Activated CD8-positive, alpha-beta memory T cell treated with anti-CD3 and anti-CD28 coated beads for 36 hours (primary cell): ENCODE results near the gene PRRC1. TPM values are rescaled to one million over a fixed set of nuclear protein-coding genes. Genes with fewer than 3 reads are reported as not detected.

Experiments
- CTCF ChIA-PET: fragments of 350-600 bp; sonication (Branson Sonifier 250); formaldehyde crosslinking; loops from one replicate; lab custom pipeline; 2021; ENCODE audit warnings: antibody characterized with exemption; lab: Charles Lee
- POLR2A ChIA-PET: fragments of 350-600 bp; sonication (Branson Sonifier 250); formaldehyde crosslinking; loops from one replicate; lab custom pipeline; 2021; ENCODE audit warnings: antibody characterized with exemption; lab: Charles Lee
- total RNA-seq, 2 experiments: library from RNA; stranded (reverse); gene quantifications; one replicate each; pipeline ENCODE4 v1.2.3, GENCODE V29; 2021

PRRC1 gene
- total RNA-seq, result 10 to 100 TPM; 37.4 to 39.2 TPM

DNA sequence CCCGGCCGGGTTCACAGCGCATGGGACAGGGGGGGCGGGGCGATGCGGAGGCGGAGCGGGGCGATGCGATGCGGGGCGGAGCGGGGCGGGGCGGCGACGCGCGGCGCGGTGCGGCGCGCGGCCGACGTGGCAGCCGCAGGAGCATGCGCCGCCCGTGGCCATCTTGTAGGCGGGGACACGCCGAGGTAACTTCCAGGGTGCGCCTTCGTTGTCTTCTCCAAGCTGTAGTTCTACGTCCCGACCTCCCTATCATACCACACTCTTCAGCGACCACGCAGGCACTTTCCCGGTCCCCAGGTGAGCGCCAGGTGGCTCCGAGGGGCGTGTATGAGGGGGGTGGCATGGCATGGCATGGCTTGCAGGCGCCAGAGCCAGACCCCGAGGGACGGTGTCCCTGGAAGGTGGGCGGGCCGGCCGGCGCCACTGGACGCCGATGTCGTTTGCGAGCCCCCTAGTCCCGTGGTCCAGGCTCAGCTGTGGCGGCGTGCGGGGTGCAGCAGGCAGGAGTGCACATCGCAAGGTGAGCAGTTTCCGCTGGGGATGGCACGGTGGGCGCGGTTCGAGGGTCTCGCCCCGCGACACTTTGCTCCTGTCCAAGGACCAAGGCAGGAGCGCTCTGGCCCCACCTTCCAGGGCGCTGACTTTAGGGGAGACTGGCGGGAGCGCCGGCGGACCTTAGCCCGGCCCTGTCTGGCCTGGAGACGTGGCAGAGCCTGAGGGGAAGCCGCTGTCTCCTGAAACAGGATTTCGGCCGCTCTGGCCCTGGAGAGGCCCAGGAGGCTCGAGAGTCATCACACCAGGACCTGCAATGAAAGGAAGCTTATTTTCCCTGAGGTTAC is at the start of gene PRRC1:
PRRC1 (plus strand) TSS at position 161 of the 839 bp plus-strand sequence. CDS start 5,840 bp downstream, outside the sequence.
- CTCF ChIA-PET, result no interaction called here
- POLR2A ChIA-PET, result no interaction called here

DNA sequence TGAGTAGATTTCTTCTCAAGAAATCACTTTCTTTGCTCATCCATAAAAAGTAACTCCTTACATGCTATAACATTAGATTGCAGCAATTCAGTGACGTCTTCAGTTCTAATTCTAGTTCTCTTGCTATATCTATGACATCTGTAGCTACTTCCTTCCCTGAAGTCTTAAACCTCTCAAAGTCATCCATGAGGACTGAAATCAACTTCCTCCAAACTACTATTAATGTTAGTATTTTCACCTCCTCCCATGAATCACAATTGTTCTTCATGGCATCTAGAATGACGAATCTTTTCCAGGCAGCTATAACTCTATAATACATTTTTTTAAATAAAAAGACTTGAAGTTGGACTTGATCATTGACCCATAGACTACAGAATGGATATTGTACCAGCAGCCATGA is 46.2 kb upstream of the PRRC1 start:
- ChIA-PET CTCF (no interaction called here), POLR2A (no interaction called here)

DNA sequence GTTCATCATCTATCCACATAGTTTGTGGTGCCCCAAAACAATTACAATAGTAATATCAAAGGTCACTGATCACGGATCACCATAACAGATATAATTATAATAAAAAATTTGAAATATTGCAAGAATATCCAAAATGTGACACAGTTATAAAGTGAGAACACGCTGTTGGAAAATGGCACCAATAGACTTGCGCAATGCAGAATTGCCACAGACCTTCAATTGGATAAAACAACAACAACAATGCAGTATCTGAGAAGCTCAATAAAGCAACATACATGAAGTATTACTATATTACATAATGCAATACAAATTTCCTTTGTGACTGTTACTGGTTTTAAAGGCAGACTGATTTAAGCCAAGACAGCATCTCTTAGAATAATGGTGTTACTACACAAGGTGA is 44.7 kb upstream of the PRRC1 start:
- POLR2A ChIA-PET, result no interaction called here
- CTCF ChIA-PET, result no interaction called here

DNA sequence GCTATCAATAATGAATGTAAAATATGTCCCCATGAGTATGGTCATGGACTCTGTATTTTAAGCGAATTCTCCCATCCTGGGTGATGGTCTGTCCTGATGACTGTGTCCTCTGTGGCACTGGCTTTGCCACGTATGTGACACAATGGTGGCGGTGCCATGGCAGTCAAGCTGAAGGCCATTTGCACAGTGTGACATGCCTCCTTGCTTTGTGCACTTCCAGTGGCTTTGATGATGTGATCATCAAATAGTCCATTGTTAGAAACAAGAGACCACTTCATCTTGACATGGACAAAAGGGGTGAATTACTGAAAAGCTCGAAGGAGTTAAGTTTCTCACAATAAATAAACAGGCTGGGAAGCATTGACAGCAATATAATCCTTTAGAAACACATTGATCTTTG is 31.0 kb upstream of the PRRC1 start:
- POLR2A ChIA-PET, result no interaction called here

DNA sequence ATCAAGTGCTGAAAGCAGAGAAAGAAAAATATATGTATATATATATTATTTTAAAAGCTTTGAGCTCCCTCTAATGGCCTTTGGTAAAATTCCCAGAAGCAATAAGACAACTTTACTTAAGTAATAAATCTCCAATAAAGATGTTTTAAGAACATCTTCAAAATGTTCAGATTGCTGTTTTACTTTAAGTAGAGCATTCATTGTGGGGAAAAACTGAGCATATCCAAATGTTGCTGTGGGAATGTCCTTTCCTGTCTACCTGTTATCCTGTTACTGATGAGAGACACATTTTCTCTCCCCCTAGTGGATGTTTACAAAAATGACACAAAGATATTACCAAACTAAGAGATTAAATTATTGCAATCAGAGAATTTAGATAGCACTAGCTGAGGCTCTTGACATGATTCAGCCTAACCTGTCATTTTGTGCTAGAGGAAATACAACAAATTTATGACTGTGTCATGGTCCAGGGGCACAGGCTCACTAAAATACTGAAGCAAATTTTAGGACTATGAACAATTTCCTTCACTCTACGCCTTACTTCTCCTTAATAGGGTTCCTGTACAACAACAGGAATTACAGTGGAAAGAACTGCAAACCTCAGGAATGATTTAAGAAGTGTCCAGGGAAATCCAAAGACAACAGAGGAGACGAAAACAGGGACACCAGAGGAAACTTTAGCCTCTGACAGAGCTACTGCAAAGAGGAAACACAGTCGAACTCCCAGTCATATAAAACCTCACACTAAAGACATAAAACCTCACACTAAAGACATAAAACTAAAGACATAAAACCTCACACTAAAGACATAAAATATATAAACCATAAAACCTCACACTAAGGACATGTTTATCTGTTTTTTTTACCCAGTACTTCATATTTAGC is 24.3 kb upstream of the PRRC1 start:
- POLR2A ChIA-PET, result no interaction called here
- CTCF ChIA-PET, result interaction anchor here (0.6 to 1.2 kb wide), 4 partner anchors 15 to 835 kb away, joined by 3 read pairs; no protein-coding TSS in a partner anchor

More for the DNA sequence above, 31.0 kb upstream of the PRRC1 start:
- CTCF ChIA-PET, result interaction anchor here (0.6 kb wide), 1 partner anchor 39 kb away, joined by 4 read pairs; no protein-coding TSS in a partner anchor

DNA sequence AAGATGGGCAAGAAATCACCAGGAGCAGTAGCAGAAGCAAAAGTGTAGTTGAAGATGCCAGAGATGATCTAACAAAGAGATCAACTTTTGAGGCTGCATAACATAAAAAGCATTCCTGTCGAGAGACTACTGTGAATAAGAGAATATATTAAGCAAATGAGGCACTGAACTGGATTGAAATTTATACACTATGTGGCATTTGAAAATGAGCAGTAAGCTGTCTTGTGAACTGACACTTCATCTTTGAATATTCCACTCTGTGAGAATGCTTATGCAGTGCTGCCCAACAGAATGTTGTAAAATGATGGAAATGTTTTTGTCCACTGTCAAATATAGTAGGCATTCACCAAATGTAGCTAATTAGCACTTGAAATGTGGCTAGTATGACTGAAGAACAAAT is 18.9 kb upstream of the PRRC1 start:
- CTCF ChIA-PET, result no interaction called here
- POLR2A ChIA-PET, result no interaction called here

DNA sequence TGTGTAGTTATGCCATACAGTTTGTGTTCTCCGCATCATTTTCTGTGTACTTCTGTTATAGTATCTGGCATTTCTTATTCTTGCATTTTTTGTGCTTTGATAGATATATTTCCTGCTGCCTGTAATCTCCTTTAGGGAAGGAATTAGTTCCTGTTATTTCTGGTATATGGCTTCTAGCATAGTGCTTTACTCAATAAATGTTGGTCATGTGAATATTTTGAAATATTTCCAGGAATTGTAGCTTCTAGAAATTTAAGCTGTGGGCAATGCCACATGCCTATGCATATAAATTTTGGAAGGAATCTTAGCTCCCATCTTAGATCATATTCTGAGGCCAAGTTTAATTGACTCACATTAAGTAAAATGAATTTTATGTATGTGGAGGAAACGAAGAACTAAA is 11.5 kb upstream of the PRRC1 start:
- CTCF ChIA-PET, result no interaction called here
- POLR2A ChIA-PET, result no interaction called here

DNA sequence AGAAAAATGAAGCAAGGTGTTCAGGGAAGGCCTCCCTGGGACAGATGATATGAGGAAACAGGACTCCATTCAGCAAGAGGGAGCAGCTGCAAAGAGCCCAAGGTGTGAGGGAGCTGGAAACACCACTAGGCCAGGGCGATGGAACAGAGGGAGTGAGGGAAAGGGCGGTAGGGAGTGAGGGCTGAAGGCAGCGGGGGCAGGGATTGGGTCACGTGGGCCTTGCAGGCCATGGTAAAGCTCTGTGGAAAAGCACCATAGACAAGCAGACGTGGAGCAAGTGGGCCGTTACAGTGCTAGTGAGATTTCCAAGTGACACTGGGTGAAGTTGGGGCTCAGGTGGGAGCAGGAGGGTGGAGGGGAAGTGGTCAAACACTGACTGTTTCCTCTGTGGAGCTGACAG is 10.8 kb upstream of the PRRC1 start:
- ChIA-PET POLR2A (no interaction called here), CTCF (no interaction called here)

DNA sequence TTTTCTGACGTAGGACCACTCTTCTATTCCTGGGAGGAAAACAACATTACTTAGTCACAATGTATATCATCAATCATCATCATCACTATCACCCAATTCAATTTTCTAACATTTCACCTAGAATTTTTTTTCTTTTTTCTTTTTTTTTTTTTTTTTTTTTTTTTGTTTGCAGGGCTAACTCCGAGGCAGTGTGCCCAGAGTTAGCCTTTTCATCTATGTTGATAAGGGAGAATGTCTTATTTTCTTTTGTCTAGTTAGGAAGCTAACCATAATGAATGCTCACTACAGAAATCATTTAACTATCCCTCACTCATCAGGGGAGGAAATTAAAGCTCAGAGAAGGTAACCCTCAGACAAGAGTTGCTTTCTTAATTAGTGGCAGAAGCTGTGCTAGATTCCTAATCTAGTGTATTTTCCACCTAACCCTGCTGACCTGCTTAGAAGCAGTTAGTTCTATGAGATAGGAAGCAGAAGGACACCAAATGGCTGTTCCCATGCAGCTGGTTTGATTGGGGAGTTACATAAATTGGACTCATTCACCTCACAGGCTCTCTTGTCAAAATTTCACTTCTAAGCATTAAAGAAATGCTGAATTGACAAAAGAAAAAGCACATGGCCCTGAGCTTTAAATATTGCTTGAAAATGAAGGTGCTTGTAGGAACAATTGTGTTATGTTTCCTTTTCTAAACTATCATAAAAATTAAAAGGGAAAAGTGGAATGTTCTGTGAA is 8.6 kb upstream of the PRRC1 start:
- ChIA-PET CTCF (interaction anchor here (0.7 kb wide), 1 partner anchor 16 kb away, joined by 3 read pairs; no protein-coding TSS in a partner anchor), POLR2A (no interaction called here)

DNA sequence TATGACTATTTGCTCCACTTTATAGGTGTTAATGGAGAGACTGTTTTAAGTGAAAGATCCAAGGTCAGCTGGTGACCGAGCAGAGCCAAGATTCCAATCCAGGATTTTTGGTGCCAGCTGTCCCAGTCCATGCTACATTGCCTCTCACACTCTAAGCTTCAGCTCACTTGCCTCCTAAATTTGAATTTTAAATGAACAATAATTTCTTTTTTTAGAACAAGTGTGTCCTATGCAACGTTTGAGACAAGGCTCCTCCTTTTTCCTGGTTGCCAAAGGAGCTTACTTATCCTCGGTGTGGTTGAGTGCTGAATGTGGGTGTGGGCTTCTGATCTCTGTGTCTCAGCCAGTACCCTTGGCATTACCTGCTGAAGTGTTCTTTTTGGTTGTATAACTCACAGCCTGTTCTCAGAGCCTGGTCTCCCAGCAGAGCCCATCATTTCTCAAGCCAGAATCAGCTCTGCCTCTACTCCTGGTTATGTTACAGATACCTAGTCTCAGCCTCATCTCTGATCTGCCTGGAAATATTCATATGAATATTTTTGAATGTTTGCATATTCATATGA is 4.0 kb upstream of the PRRC1 start:
- ChIA-PET POLR2A (no interaction called here), CTCF (no interaction called here)

DNA sequence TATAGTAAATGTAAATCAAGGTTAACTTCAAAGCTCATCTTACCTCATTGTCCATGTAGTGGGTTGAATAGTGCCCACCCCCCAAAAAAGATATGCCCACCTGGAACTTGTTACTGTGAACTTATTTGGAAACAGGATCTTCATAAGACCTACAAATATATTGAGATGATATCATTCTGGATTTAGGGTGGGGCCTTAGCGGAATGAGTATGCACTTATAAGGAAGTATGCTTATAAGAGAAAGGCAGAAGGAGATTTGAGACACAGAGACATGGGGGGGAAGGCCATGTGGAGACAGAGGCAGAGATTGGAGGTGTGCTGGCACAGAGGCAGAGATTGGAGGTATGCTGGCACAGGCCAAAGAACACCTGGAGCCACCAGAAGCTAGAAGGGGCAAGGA is 2.6 kb upstream of the PRRC1 start:
- CTCF ChIA-PET, result no interaction called here
- POLR2A ChIA-PET, result no interaction called here

DNA sequence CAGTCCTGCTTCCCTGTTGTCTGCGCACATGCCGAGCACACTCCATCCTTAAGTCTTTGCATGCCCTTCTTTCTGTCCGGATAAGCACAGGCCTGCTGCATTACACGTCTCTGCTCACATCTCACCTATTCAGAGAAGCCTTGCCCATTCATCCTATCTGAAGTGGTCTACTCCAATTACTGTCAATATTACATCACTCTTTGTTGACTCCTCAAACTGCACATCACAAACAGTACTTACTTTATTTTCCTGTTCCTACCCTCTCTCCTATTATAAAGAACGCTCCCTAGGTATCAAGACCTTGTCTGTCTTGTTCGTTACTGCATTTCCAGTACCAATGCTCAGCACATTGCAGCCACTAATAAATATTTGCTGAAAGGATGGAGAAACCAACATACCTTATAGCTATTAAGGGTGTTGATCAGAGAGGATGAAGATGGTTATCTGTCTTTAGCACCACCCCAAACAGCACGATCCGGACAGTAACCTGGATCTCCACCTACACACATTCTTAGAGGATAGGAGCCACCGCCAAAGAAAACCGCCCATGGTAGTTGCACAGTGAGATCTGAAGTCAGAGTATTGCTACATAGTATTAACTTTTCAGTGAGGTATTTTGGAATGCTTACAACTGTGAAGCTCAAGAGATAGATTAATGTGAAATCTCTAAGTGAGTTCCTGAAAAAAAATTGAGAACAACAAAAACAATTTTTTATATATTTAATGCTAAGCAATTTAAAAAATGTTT is 1.6 kb upstream of the PRRC1 start:
- POLR2A ChIA-PET, result no interaction called here
- CTCF ChIA-PET, result no interaction called here

DNA sequence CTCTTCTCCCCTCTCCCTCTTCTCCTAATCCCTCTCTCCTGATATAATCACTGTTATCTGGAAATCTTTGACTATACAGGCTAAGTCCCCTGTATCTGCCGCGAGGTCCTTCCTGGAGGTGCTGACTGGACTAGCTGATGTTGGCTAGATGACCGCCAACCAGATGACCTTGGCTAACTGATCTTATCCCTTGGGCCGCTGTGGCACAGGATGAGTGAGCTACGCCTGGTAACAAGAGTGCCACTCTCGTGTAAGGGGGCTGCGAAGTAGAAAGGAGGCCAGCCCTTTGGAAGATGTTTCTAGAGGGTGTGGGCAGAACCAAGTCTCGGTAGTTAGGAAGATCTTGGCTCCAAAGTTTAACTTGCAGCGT is 345 bp upstream of the PRRC1 start:
- POLR2A ChIA-PET, result no interaction called here
- CTCF ChIA-PET, result no interaction called here

DNA sequence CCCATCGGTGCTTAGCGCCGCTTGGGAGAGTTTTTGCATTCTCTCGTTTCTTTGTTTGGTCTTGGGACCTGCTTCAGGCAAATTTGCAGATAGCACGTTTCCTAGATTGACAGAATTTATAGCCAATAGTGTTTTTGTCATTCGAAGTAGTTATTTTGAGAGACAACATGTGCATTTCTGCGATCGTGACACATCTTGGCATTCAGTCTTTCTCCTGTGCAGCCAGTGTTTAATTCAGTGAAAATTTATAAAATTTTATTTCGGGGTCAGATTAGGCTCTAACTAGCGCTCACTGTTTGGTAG is 830 bp downstream of the PRRC1 start:
- ChIA-PET POLR2A (no interaction called here), CTCF (no interaction called here)

DNA sequence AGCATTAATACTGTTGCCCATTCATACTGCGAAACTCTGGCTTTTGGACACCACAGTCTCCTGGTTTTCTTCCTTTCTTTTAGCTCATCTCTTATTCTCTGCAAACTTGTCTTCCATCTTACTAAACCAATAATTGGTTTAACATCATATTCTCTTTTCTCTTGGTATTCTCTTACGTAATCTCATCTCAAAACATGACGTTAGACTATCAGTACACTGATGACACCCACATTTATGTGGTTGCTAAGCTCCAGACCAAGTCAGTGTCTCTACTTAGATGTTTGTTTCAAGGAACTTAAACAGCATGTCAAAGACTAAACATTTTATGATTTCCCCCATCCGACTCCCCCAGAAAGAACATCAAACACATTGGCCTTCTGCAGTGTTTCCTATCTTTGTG is 2.1 kb downstream of the PRRC1 start:
- POLR2A ChIA-PET, result no interaction called here
- CTCF ChIA-PET, result no interaction called here

DNA sequence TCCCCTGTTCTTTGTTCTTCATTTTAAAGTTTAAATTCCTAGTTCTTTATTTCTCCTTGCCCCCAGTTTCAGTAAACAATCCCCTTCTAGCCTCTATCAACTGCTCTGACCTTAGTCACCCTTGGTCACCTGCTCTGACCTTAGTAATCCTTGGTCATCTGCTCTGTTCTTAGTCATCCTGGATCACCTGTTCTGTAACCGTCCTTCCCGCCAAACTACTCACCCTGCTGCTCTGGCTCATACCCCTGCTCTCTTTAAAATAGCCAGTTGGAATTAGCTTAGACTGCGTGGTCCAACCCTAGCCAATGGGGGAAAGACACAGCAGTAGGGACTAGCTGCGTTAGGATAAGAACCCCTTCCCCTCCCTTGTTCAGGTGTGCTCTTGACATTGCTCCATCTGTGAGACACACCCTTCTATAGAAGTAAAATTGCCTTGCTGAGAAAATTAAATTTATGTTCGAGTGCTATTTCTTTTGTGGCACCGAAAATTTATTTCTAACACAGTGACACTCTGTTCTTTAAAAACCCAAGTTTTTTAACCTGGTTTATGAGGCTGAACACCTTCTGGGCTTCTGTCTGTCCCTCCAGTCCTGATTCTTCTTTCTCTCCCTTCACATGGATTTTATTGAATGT is 3.8 kb downstream of the PRRC1 start:
- POLR2A ChIA-PET, result no interaction called here
- CTCF ChIA-PET, result no interaction called here

DNA sequence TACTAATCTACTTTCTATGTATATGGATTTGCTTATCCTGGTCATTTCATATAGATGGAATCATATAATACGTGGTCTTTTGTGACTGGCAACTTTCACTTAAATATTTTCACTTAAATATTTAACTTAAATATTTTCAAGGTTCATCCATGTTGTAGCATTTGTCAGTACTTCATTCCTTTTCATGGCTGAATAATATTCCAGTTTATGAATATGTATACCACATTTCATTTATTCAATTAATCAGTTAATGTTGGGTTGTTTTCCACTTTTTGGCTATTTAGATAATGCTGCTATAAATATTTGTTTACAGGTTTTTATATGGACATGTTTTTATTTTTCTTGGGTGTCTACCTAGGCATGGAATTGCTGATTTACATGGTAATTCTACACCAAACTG is 7.7 kb downstream of the PRRC1 start:
- CTCF ChIA-PET, result interaction anchor here (0.6 kb wide), 1 partner anchor 38 kb away, joined by 4 read pairs; no protein-coding TSS in a partner anchor
- POLR2A ChIA-PET, result no interaction called here

DNA sequence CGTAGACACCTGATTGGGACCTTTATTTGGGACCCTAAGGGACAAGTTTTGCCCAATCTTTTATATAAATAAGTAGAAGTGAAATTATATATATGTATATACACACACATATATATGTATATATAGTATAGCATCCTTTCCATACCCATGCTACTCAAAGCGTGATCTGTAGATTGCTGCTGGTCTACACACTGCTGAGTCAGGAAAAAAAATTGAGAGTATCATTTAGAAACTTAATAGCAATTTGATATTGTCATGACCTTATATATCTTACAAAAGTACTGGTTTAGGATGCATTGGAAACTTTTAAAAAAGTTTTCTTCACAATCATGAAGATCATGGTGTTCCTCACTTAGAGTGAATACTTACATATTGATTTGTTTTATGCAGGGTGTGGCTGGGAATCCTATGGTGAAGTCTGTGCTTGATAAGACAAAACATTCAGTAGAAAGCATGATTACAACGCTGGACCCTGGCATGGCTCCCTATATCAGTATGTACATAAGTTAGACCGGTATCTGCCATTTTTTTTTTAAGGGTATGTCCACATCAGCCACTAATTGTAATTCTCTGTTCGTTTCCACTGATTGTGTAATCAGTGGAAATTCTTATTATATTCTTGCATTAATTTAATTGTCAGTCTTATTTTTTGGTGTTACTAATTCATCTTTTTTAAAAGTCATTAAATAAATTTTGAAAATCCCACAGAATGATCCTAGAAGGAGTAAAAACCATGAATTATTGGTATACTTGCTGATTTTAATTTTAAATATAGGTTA is 12.7 kb downstream of the PRRC1 start:
- CTCF ChIA-PET, result no interaction called here
- POLR2A ChIA-PET, result no interaction called here
